Brain microvascular endothelial cell (primary cell): ENCODE measurements around the gene CES3.
"Not testable (repeated sequence)": the region's sequence is repeated elsewhere in the genome, so short reads cannot be mapped to it uniquely, and the experiment has no call there.

Experiments
- DNase-seq: peaks from one replicate; pipeline ENCODE4 v3.0.0-alpha.2; 2020
- H3K27ac ChIP-seq: fragments of 250-450 bp; sonication (Bioruptor Pico); 2 replicates; pipeline ENCODE4 v1.5.1; 2020; ENCODE audit warnings: mild to moderate bottlenecking, moderate library complexity
- H3K27me3 ChIP-seq: fragments of 250-450 bp; sonication (Bioruptor Pico); replicated peaks from 2 replicates; pipeline ENCODE4 v1.5.1; 2020; ENCODE audit warnings: mild to moderate bottlenecking
- H3K36me3 ChIP-seq: fragments of 250-450 bp; sonication (Bioruptor Pico); replicated peaks from 2 replicates; pipeline ENCODE4 v1.5.1; 2020; ENCODE audit warnings: mild to moderate bottlenecking
- H3K4me3 ChIP-seq: 2 replicates; pipeline ENCODE4 v1.5.1; 2011; ENCODE audit warnings: low read depth, mild to moderate bottlenecking, control low read depth, low read length, moderate library complexity
- in situ Hi-C: cut with HindIII; loops from 2 replicates; pipeline ENCODE4 v1.10.0; 2017; ENCODE audit warnings: low sequenced_read_pairs, low pct_ligation_motif_present
- TF ChIP-seq, protein P1 (sequence below): IDR thresholded peaks from 2 replicates; pipeline ENCODE4 v1.5.1; 2011; ENCODE audit warnings: low read depth, mild to moderate bottlenecking, moderate library complexity, low read length, control low read depth, inconsistent platforms; ENCODE audit errors: missing control alignments

The CES3 gene

DNA sequence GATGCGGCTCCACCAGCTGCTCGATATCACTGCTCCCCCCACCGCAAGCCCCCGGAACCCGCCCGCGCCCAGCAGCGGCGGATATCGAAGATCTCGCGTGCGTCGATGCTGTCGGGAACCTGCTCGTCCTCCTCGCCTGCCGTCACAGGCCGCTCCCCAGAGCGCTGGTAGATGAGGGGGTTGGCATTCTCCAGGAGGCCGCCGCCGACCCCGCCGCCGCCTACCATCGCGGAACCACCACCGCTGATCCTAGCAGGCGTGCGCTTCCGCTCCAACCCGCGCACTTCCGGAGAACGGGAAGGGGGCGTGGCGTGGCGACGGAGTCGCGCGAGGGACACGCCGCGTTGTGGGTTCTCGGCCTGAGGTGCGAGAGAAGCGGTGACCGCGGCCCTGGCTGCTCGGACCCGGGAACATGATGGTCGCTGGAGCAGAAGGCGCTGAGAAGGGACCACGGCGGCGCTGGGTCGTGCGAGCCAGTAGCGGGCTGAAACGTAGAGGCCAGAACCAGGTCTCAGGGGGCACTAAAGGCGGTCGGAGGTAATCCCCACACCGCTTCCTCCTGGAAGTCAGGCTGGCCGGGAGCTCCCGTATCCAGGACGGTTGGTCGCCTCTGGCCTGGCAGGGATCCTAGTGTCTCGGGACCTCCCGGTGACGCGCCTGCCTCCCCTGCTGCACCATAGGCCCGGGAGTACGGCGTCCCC lies 26.8 kb upstream of the CES3 start, which contains the start of gene CIAO2B:
Gene CIAO2B (minus strand): TSS at position 265 of the 701 bp plus-strand sequence. CDS start 38 bp downstream, at position 227.
- H3K27ac ChIP-seq: peak within 1 kb of the TSS; percentile 74
- in situ Hi-C loops: no loop called here
- TF ChIP-seq, protein P1, sequence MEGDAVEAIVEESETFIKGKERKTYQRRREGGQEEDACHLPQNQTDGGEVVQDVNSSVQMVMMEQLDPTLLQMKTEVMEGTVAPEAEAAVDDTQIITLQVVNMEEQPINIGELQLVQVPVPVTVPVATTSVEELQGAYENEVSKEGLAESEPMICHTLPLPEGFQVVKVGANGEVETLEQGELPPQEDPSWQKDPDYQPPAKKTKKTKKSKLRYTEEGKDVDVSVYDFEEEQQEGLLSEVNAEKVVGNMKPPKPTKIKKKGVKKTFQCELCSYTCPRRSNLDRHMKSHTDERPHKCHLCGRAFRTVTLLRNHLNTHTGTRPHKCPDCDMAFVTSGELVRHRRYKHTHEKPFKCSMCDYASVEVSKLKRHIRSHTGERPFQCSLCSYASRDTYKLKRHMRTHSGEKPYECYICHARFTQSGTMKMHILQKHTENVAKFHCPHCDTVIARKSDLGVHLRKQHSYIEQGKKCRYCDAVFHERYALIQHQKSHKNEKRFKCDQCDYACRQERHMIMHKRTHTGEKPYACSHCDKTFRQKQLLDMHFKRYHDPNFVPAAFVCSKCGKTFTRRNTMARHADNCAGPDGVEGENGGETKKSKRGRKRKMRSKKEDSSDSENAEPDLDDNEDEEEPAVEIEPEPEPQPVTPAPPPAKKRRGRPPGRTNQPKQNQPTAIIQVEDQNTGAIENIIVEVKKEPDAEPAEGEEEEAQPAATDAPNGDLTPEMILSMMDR: no peak
- H3K4me3 ChIP-seq: peak within 1 kb of the TSS; percentile 96
- peak; percentile 77 for DNase-seq
- H3K27me3 ChIP-seq: no peaks in the 10 kb centered on the region
- H3K36me3 ChIP-seq: no peaks in the 10 kb centered on the region

GRCh38 chr16:66934839-66935313 lies 26.2 kb upstream of the CES3 start:
- H3K36me3 ChIP-seq, DNase-seq, in situ Hi-C loops, H3K27me3 ChIP-seq: not testable (repeated sequence)
- peak overlapping the region; percentile 96 for H3K4me3 ChIP-seq
- H3K27ac ChIP-seq: peak overlapping the region; percentile 74

DNA sequence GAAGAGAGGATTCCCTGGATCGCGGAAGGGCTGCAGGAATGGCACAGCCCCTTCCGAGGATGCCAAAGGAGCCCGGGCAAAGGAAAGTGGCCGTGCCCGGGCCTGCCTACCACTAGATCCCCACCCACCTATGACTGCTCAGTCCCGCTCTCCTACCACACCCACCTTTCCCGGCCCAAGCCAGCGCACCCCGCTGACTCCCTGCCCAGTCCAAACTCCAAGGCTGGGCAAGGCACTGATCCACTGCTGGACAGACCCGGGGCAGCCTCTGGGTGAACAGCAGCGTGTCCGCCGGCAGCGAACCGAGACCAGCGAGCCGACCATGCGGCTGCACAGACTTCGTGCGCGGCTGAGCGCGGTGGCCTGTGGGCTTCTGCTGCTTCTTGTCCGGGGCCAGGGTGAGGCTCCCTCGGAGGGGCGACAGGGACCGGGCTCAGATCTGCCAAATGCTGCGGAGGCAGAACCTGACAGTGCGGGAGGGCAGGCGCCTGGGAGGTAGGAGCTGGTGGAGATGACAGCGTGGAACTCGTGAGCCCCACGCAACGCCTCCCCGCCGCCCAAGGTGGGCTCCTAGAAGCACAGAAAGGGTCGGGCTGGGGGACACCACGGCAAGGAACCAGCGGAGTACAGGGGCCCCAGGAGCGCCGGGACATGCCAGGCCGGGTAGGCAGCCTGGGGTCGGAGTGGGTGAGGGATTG lies 25.6 kb upstream of the CES3 start, which contains the start of gene CES2:
Gene CES2 (plus strand): TSS at position 203 of the 698 bp plus-strand sequence. CDS start 120 bp downstream, at position 323.
- H3K4me3 ChIP-seq: peak within 1 kb of the TSS; percentile 96
- H3K27me3 ChIP-seq: no peaks in the 10 kb centered on the region
- TF ChIP-seq, protein P1: no peak
- no peak for DNase-seq
- in situ Hi-C loops: no loop called here
- H3K36me3 ChIP-seq: peaks cover 2% of the 10 kb centered on the region
- peak within 1 kb of the TSS; percentile 74 for H3K27ac ChIP-seq

- H3K4me3 ChIP-seq: no peak overlapping the region
- H3K36me3 ChIP-seq: peaks cover 12% of the 10 kb centered on the region
Measured at GRCh38 chr16:66936462-66936861, 24.6 kb upstream of the CES3 start.

DNA sequence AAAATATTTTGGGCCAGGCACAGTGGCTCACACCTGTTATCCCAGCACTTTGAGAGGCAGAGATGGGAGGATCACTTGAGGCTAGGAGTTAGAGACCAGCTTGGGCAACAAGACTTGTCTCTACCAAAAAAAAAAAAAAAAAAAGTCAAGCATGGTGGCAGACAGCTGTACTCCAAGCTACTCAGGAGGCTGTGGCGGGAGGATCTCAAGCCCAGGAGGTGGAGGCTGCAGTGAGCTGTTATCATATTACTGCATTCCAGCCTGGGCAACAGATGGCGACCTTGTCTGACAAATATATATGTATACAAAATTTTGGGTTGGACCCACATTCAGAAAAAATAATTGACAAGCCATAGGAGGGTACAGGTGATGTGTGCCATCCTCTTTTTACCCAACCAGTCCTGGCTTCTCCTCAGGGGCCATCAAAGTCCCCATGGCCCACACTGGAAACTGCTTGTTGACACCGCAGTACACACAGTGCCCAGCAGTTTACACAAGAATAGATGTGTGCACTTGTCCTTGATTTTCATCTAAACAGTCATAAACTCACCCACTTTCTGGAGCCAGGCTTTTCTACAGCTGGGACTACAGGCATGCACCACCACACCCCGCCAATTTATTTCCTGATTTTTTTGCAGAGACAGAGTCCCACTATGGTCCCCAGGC lies 24.0 kb upstream of the CES3 start:
- peaks cover 18% of the 10 kb centered on the region for H3K36me3 ChIP-seq
- H3K27me3 ChIP-seq: no peaks in the 10 kb centered on the region
- in situ Hi-C loops: no loop called here
- no peak overlapping the region for H3K4me3 ChIP-seq
- TF ChIP-seq, protein P1: no peak
- no peak overlapping the region for H3K27ac ChIP-seq
- no peak for DNase-seq

More at GRCh38 chr16:66936462-66936861, 24.6 kb upstream of the CES3 start:
- no peak for DNase-seq
- Histone ChIP-seq H3K27ac (no peak overlapping the region), H3K27me3 (no peaks in the 10 kb centered on the region)
- TF ChIP-seq, protein P1: no peak
- in situ Hi-C loops: no loop called here
